Measurements from ENCODE around the gene IL17C. TPM values are rescaled to one million over a fixed set of nuclear protein-coding genes. Genes with fewer than 3 reads are reported as not detected.

IL17C gene
- total RNA-seq, 5 donors from 2014 or later (not counting 1 experiment from before 2014, with no cell fraction given): 0.35 to 0.93 (median 0.39) TPM; not detected in 2

GRCh38 chr16:88647178-88648070 is 9.1 kb downstream of the IL17C start:
- peaks cover 10% of the 10 kb centered on the region for H3K36me3 Mint-ChIP-seq
- H3K27me3 Mint-ChIP-seq: no peaks in the 10 kb centered on the region
- DNase-seq (no peak), ATAC-seq (replicated peaks in 1 of 4) (no peak)
- H3K36me3 ChIP-seq (ENCODE audit: control insufficient read depth in 2 of 2, extremely low read depth in 1 of 2, insufficient read depth in 1 of 2, low read length in 1 of 2): peaks cover 7 to 38% of the 10 kb centered on the region in 2 donors
- H3K27ac ChIP-seq (ENCODE audit: low read length): no peak overlapping the region
- no peaks in the 10 kb centered on the region for H3K9me3 ChIP-seq
- H3K4me1 Mint-ChIP-seq: peaks cover 16 to 28% (median 22%) of the 10 kb centered on the region in 3 donors
- H3K27me3 ChIP-seq (replicated peaks in 1 of 2; ENCODE audit: control insufficient read depth in 2 of 2, extremely low read depth in 1 of 2, insufficient read depth in 2 of 2, low read length in 1 of 2): no peaks in the 10 kb centered on the region
- no peak overlapping the region for H3K4me3 ChIP-seq (ENCODE audit: control insufficient read depth in 1 of 2, extremely low read depth in 1 of 2, low read length in 1 of 2)
- ChIA-PET CTCF (no interaction called here), POLR2A (no interaction called here)
- 97% methylated on average over 17 of the region's 22 CpGs for WGBS (ENCODE audit: insufficient coverage)
- peaks cover 7 to 60% of the 10 kb centered on the region in 2 experiments for H3K4me1 ChIP-seq (ENCODE audit: control insufficient read depth in 1 of 2, extremely low read depth in 1 of 2, insufficient read depth in 2 of 2, low read length in 2 of 2)
- H3K9me3 Mint-ChIP-seq: no peaks in the 10 kb centered on the region
- no peak overlapping the region for H3K27ac Mint-ChIP-seq
- no peak overlapping the region for H3K4me3 Mint-ChIP-seq

DNA sequence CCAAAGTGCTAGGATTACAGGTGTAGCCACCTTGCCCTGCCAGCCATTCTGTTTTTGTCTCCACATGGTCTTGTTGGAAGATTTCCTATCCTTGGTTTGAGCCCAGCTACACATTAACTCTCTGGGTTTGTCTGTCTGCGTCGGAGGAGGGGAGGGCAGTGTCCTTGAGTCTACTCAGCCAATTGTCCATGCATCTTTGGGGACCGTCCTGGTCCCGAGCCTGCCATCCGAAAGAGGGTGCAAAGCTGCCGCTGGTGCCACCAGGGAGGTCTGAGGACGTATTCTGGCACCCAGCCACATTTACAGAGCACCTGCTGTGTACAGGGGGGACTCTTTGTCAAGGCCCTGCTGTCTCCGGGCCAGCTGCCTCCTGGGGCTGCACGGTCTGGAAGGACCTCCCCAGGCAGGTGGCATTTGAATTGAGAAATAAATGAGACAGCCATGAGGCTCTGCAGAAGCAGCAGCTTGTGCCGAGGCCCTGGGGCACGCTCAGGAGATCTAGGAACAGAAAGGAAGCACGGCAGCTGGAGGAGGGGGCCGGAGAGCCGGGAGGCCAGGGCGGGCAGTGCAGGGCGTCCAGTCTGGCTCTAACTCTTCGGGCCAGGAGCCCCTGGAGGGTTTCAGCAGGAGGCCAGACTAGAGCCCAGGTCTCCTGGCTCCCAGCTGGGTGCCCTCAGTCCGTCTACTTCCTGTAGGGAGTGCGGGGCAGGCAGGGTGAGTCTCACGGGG is 11.0 kb downstream of the IL17C start:
- H3K9me3 ChIP-seq: no peaks in the 10 kb centered on the region
- H3K27ac ChIP-seq (ENCODE audit: low read length): peak overlapping the region; percentile 91
- WGBS (ENCODE audit: insufficient coverage): 84% methylated on average over 19 of the region's 20 CpGs
- H3K4me1 Mint-ChIP-seq: peaks cover 16 to 28% (median 21%) of the 10 kb centered on the region in 3 donors
- ChIA-PET CTCF (no interaction called here), POLR2A (no interaction called here)
- H3K27me3 Mint-ChIP-seq: no peaks in the 10 kb centered on the region
- H3K4me1 ChIP-seq (ENCODE audit: control insufficient read depth in 1 of 2, extremely low read depth in 1 of 2, insufficient read depth in 2 of 2, low read length in 2 of 2): peaks cover 7 to 78% of the 10 kb centered on the region in 2 experiments
- no peaks in the 10 kb centered on the region for H3K27me3 ChIP-seq (replicated peaks in 1 of 2; ENCODE audit: control insufficient read depth in 2 of 2, extremely low read depth in 1 of 2, insufficient read depth in 2 of 2, low read length in 1 of 2)
- H3K27ac Mint-ChIP-seq: peak overlapping the region; percentile 85 to 88
- no peak for DNase-seq
- no peak for ATAC-seq (replicated peaks in 1 of 4)
- H3K36me3 ChIP-seq (ENCODE audit: control insufficient read depth in 2 of 2, extremely low read depth in 1 of 2, insufficient read depth in 1 of 2, low read length in 1 of 2): peaks cover 7 to 31% of the 10 kb centered on the region in 2 donors
- peaks cover 10% of the 10 kb centered on the region for H3K36me3 Mint-ChIP-seq
- no peaks in the 10 kb centered on the region for H3K9me3 Mint-ChIP-seq
- peak overlapping the region; percentile 84 to 91 (median 87) for H3K4me3 Mint-ChIP-seq
- H3K4me3 ChIP-seq (ENCODE audit: control insufficient read depth in 1 of 2, extremely low read depth in 1 of 2, low read length in 1 of 2): peak overlapping the region; percentile 86 to 90

DNA sequence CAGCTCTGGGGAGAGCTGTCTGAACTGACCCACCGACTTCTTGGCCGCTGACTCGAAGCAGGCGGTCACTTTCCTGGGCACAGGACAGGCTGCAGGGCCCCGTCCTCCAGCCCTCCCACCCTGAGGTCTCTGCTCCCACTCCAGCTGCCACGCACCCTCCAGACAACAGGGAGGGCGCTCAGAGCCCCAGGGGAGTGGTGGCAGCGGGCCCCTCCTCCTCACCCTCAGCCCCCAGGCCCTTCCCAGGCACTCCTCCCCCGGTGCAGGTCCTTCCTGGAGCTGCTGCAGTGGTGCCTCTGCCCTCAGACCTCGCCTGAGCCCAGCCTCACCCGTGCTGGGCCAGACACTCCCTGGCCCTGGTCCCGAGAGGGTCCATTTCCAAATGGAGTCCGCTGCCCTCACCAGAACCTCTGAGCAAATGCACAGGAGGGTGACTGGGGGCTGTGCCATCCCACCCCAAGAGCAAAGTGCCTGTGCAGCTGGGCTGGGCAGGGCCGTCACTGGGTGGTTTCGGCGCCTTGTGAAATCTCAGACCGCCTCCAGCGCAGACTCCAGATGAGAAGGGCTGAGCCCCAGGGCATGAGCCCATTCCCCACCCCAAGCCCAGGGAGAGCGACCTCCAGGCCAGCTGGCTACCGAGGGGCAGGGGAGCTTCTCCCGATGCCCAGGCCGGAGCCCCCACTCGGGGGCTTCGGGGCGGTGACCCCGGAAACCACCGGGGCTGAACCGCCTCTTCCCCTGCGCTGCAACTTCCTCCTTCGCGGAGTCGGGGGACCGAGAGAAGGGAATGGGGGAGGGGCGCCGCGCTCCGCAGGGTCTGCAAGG is 11.8 kb downstream of the IL17C start:
- ChIA-PET POLR2A (interaction anchor here in 1 of 2 donors (0.6 to 1.3 kb wide), 2 partner anchors 30 to 62 kb away, joined by 3 to 7 read pairs; no protein-coding TSS in a partner anchor), CTCF (no interaction called here)
- Mint-ChIP-seq H3K36me3 (peaks cover 13% of the 10 kb centered on the region), H3K4me3 (peak overlapping the region; percentile 84 to 91 (median 87)), H3K27me3 (no peaks in the 10 kb centered on the region), H3K27ac (peak overlapping the region; percentile 86 to 90), H3K4me1 (peaks cover 14 to 23% (median 16%) of the 10 kb centered on the region in 3 donors), H3K9me3 (no peaks in the 10 kb centered on the region)
- Histone ChIP-seq H3K27ac (ENCODE audit: low read length) (peak overlapping the region; percentile 91), H3K9me3 (no peaks in the 10 kb centered on the region), H3K4me3 (ENCODE audit: control insufficient read depth in 1 of 2, extremely low read depth in 1 of 2, low read length in 1 of 2) (peak overlapping the region; percentile 86 to 90), H3K36me3 (ENCODE audit: control insufficient read depth in 2 of 2, extremely low read depth in 1 of 2, insufficient read depth in 1 of 2, low read length in 1 of 2) (peaks cover 5 to 33% of the 10 kb centered on the region in 2 donors), H3K4me1 (ENCODE audit: control insufficient read depth in 1 of 2, extremely low read depth in 1 of 2, insufficient read depth in 2 of 2, low read length in 2 of 2) (peaks cover 7 to 80% of the 10 kb centered on the region in 2 experiments), H3K27me3 (replicated peaks in 1 of 2; ENCODE audit: control insufficient read depth in 2 of 2, extremely low read depth in 1 of 2, insufficient read depth in 2 of 2, low read length in 1 of 2) (no peaks in the 10 kb centered on the region)
- WGBS (ENCODE audit: insufficient coverage): 20% methylated on average over 25 of the region's 37 CpGs
- DNase-seq (peak in 15 of 35 experiments; percentile 19 to 55 (median 39)), ATAC-seq (replicated peaks in 1 of 4) (peak; percentile 14 to 39 (median 24))

GRCh38 chr16:88650749-88651275 is 12.4 kb downstream of the IL17C start, which contains the start of gene CYBA:
Gene CYBA (minus strand): TSS chr16:88651053. CDS start chr16:88651013, 40 bp downstream.
- Histone ChIP-seq H3K36me3 (ENCODE audit: control insufficient read depth in 2 of 2, extremely low read depth in 1 of 2, insufficient read depth in 1 of 2, low read length in 1 of 2) (peaks cover 4 to 27% of the 10 kb centered on the region in 2 donors), H3K9me3 (no peaks in the 10 kb centered on the region), H3K4me3 (ENCODE audit: control insufficient read depth in 1 of 2, extremely low read depth in 1 of 2, low read length in 1 of 2) (peak within 1 kb of the TSS; percentile 86 to 90), H3K4me1 (ENCODE audit: control insufficient read depth in 1 of 2, extremely low read depth in 1 of 2, insufficient read depth in 2 of 2, low read length in 2 of 2) (peaks cover 7 to 80% of the 10 kb centered on the region in 2 experiments), H3K27me3 (replicated peaks in 1 of 2; ENCODE audit: control insufficient read depth in 2 of 2, extremely low read depth in 1 of 2, insufficient read depth in 2 of 2, low read length in 1 of 2) (no peaks in the 10 kb centered on the region), H3K27ac (ENCODE audit: low read length) (peak within 1 kb of the TSS; percentile 91)
- peak; percentile 57 to 86 (median 72) for DNase-seq
- POLR2A ChIA-PET: interaction anchor here in 1 of 2 donors (0.6 to 1.3 kb wide), 2 partner anchors 31 to 62 kb away, joined by 3 to 7 read pairs; no protein-coding TSS in a partner anchor
- Mint-ChIP-seq H3K27me3 (no peaks in the 10 kb centered on the region), H3K4me1 (peaks cover 13 to 22% (median 14%) of the 10 kb centered on the region in 3 donors), H3K36me3 (peaks cover 11% of the 10 kb centered on the region), H3K9me3 (no peaks in the 10 kb centered on the region), H3K27ac (peak within 1 kb of the TSS; percentile 91), H3K4me3 (peak within 1 kb of the TSS; percentile 84 to 91 (median 87))
- CTCF ChIA-PET: no interaction called here
- WGBS (ENCODE audit: insufficient coverage): under 1% methylated on average over 37 of the region's 41 CpGs
- ATAC-seq (replicated peaks in 1 of 4): peak; percentile 86 to 88 (median 87)

- H3K4me1 Mint-ChIP-seq: peaks cover 13 to 22% (median 14%) of the 10 kb centered on the region in 3 donors
- peak overlapping the region; percentile 91 for H3K27ac Mint-ChIP-seq
- peaks cover 11% of the 10 kb centered on the region for H3K36me3 Mint-ChIP-seq
- Histone ChIP-seq H3K4me1 (ENCODE audit: control insufficient read depth in 1 of 2, extremely low read depth in 1 of 2, insufficient read depth in 2 of 2, low read length in 2 of 2) (peaks cover 7 to 76% of the 10 kb centered on the region in 2 experiments), H3K4me3 (ENCODE audit: control insufficient read depth in 1 of 2, extremely low read depth in 1 of 2, low read length in 1 of 2) (peak overlapping the region; percentile 86 to 90), H3K36me3 (ENCODE audit: control insufficient read depth in 2 of 2, extremely low read depth in 1 of 2, insufficient read depth in 1 of 2, low read length in 1 of 2) (peaks cover 4 to 25% of the 10 kb centered on the region in 2 donors), H3K27me3 (replicated peaks in 1 of 2; ENCODE audit: control insufficient read depth in 2 of 2, extremely low read depth in 1 of 2, insufficient read depth in 2 of 2, low read length in 1 of 2) (no peaks in the 10 kb centered on the region), H3K9me3 (no peaks in the 10 kb centered on the region), H3K27ac (ENCODE audit: low read length) (peak overlapping the region; percentile 91)
- peak overlapping the region; percentile 84 to 91 (median 87) for H3K4me3 Mint-ChIP-seq
- H3K27me3 Mint-ChIP-seq: no peaks in the 10 kb centered on the region
- POLR2A ChIA-PET: interaction anchor here in 1 of 2 donors (1.3 kb wide), 1 partner anchor 31 kb away, joined by 3 read pairs; no protein-coding TSS in a partner anchor
- H3K9me3 Mint-ChIP-seq: no peaks in the 10 kb centered on the region
- DNase-seq (peak; percentile 39 to 86 (median 65)), ATAC-seq (replicated peaks in 1 of 4) (peak; percentile 62 to 74 (median 70))
- WGBS (ENCODE audit: insufficient coverage): 25% methylated on average over 10 of the region's 24 CpGs
- CTCF ChIA-PET: no interaction called here
Measured at GRCh38 chr16:88651276-88651988, 13.1 kb downstream of the IL17C start.
